Skeletal muscle tissue (tissue), 4 donors: Measurements from ENCODE around the gene PLD5. TPM values are rescaled to one million over a fixed set of nuclear protein-coding genes. Genes with fewer than 3 reads are reported as not detected.
"Not testable (repeated sequence)": the region's sequence is repeated elsewhere in the genome, so short reads cannot be mapped to it uniquely, and the experiment has no call there.

ENCODE experiments used
- H3K27ac ChIP-seq: one replicate; pipeline ENCODE4 v1.7.0; 2013; ENCODE audit warnings: mild to moderate bottlenecking, low read depth, low read length, inconsistent platforms
- H3K27me3 ChIP-seq, 3 donors: one replicate each; pipeline ENCODE4 v1.7.0; 2013; ENCODE audit warnings: low read length in 3 of 3; ENCODE audit not compliant: control insufficient read depth in 3 of 3, insufficient read depth in 3 of 3
- H3K36me3 ChIP-seq, 3 donors: one replicate each; pipeline ENCODE4 v1.7.0; 2013; ENCODE audit warnings: low read length in 3 of 3; ENCODE audit not compliant: control insufficient read depth in 3 of 3, insufficient read depth in 3 of 3
- H3K4me1 ChIP-seq, 3 donors: one replicate each; pipeline ENCODE4 v1.7.0; 2013; ENCODE audit warnings: low read length in 3 of 3, mild to moderate bottlenecking in 3 of 3; ENCODE audit not compliant: control insufficient read depth in 3 of 3, insufficient read depth in 3 of 3
- H3K4me3 ChIP-seq, 3 donors: one replicate each; pipeline ENCODE4 v1.7.0; 2013; ENCODE audit warnings: low read length in 3 of 3
- H3K9ac ChIP-seq, 3 donors: one replicate each; pipeline ENCODE4 v1.7.0; 2013; ENCODE audit warnings: low read length in 3 of 3, mild to moderate bottlenecking in 3 of 3, moderate library complexity in 2 of 3, low read depth in 1 of 3
- H3K9me3 ChIP-seq, 3 donors: one replicate each; pipeline ENCODE4 v1.7.0; 2013; ENCODE audit warnings: low read length in 3 of 3; ENCODE audit not compliant: control insufficient read depth in 3 of 3
- total RNA-seq: library from RNA; depleted of rRNA; stranded (reverse); fragments of >200 nt; gene quantifications from one replicate; pipeline ENCODE4 v1.2.3, GENCODE V29; 2014
- donor health status: Osteomylitis.

PLD5 gene
- total RNA-seq, 1 donor from 2014 or later, result 0.52 TPM

DNA sequence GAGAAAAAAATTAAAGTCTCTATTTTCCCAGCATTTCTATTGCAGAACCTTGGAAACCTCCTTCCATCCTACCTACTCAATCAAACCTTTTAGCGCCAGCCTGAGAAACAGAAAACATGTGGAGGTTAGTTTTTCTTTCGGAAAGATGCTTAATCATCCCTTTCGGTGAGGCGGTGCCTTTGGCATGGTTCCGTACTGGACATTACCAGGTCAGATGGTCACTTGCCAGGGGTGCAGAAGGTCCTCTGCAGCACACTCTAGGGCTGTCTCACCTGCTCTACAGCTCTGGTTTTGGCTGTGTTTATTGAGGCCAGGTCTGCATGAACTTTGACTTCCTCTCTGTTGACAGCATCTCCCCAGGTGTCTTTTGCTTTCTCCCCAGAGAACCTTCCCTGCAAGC, 121.5 kb downstream of the PLD5 start:
- no peaks in the 10 kb centered on the region for H3K36me3 ChIP-seq
- no peaks in the 10 kb centered on the region for H3K9me3 ChIP-seq
- no peak overlapping the region for H3K27ac ChIP-seq
- H3K27me3 ChIP-seq, result no peaks in the 10 kb centered on the region
- H3K4me1 ChIP-seq, result no peaks in the 10 kb centered on the region
- H3K9ac ChIP-seq, result no peak overlapping the region
- no peak overlapping the region for H3K4me3 ChIP-seq

DNA sequence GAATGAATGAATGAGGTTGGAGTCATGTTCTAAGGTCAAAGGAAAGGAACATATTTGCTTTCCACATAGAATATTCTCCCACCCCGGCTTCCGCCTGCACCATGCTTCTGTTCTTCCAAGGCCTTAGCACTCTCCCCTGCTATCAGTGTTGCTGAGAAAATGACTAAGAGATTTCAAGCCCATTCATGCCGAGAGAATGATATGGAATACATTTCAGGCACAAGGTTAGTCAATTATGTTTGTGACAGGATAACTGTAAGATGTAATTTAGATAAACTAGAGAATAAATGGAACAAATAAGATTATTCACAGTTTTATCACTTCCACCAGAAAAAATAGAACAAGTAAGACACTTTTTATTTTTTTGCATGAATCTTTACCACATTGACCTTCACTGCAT, 122.6 kb downstream of the PLD5 start:
- no peaks in the 10 kb centered on the region for H3K36me3 ChIP-seq
- H3K27me3 ChIP-seq, result no peaks in the 10 kb centered on the region

DNA sequence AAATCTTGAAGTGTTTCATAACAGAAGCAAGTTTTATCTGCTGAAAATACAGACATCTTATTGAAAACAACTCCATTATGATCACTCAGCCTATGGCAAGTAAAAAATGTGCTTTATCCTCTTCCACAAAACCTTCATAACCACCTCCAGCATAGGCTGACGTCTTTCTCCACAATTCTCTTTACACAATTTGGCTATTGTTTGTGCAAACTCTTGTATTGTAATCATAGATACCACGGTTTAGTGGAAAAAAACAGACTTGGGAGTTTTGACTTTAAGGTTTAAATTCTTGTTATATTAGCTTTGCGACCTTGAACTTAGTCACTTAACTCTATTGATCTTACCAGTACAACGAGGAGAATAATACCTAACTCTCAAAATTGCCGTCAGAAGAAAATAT, 126.1 kb downstream of the PLD5 start:
- H3K27me3 ChIP-seq, result no peaks in the 10 kb centered on the region
- H3K9me3 ChIP-seq, result no peaks in the 10 kb centered on the region
- no peak overlapping the region for H3K4me3 ChIP-seq
- H3K27ac ChIP-seq, result no peak overlapping the region
- no peaks in the 10 kb centered on the region for H3K36me3 ChIP-seq
- no peaks in the 10 kb centered on the region for H3K4me1 ChIP-seq
- no peak overlapping the region for H3K9ac ChIP-seq

More for the DNA sequence above, 122.6 kb downstream of the PLD5 start:
- no peak overlapping the region for H3K27ac ChIP-seq
- H3K9ac ChIP-seq, result no peak overlapping the region
- H3K9me3 ChIP-seq, result no peaks in the 10 kb centered on the region
- H3K4me1 ChIP-seq, result no peaks in the 10 kb centered on the region
- no peak overlapping the region for H3K4me3 ChIP-seq

GRCh38 chr1:242391896-242392295, 132.6 kb downstream of the PLD5 start:
- H3K4me1 ChIP-seq, result no peaks in the 10 kb centered on the region
- H3K27ac ChIP-seq, result no peak overlapping the region
- no peaks in the 10 kb centered on the region for H3K36me3 ChIP-seq
- peaks cover 0 to 6% (median 0%) of the 10 kb centered on the region in 3 donors for H3K9me3 ChIP-seq
- H3K27me3 ChIP-seq, result no peaks in the 10 kb centered on the region
- H3K4me3 ChIP-seq, result no peak overlapping the region
- H3K9ac ChIP-seq, result no peak overlapping the region

GRCh38 chr1:242376121-242376520, 148.4 kb downstream of the PLD5 start:
- not testable (repeated sequence) for H3K9ac ChIP-seq, H3K27me3 ChIP-seq, H3K9me3 ChIP-seq, H3K36me3 ChIP-seq, H3K4me3 ChIP-seq, H3K27ac ChIP-seq, H3K4me1 ChIP-seq

- H3K9ac ChIP-seq, H3K4me1 ChIP-seq, H3K9me3 ChIP-seq, H3K36me3 ChIP-seq, H3K4me3 ChIP-seq, H3K27ac ChIP-seq, H3K27me3 ChIP-seq: not testable (repeated sequence)
Observed at GRCh38 chr1:242350446-242350845, 174.1 kb downstream of the PLD5 start.

- Histone ChIP-seq H3K4me1 (no peaks in the 10 kb centered on the region), H3K9ac (no peak overlapping the region), H3K36me3 (no peaks in the 10 kb centered on the region), H3K9me3 (peaks cover 0 to 2% (median 0%) of the 10 kb centered on the region in 3 donors), H3K27ac (no peak overlapping the region), H3K4me3 (no peak overlapping the region), H3K27me3 (no peaks in the 10 kb centered on the region)
Observed at GRCh38 chr1:242349636-242350035, 174.9 kb downstream of the PLD5 start.

DNA sequence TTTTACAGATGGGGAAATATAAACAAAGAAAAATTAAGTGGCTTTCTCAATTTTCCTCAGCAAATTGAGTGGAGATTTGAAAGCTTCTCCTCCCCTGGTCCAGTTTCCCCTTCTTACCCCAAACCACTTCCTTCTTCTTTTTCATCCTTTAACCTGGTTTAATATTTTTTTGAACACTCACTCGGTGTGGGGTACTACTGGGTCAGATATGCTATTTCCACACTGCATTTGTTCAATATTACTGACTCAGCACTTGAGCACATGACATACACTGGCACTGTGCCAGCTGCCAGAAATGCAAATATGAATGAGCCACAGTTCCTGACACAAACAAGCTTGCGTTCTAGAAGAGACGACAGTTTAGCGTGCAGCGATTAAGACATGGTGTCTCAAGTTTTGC, 193.6 kb downstream of the PLD5 start:
- H3K36me3 ChIP-seq, H3K4me3 ChIP-seq, H3K9me3 ChIP-seq, H3K27me3 ChIP-seq, H3K4me1 ChIP-seq, H3K9ac ChIP-seq, H3K27ac ChIP-seq: not testable (repeated sequence)

DNA sequence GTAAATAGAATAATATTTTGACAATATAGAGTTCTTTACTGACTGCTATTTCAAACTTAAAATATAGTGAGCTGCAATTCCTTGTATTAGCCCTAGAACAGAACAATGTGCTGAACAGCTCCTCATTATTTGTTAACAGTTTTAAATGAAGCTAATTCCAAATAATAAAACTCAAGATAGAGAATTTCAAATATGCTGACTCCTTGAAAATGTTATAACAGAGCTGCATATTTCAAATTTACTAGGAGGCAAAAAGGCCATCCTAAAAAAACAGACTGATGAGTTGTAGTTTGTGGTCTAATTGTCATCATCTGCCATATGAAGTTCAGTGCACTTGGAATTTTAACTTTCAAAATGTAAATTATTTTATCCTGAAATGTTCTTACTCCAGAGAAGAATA, 197.1 kb downstream of the PLD5 start:
- H3K4me3 ChIP-seq, H3K9me3 ChIP-seq, H3K4me1 ChIP-seq, H3K9ac ChIP-seq, H3K27ac ChIP-seq, H3K27me3 ChIP-seq, H3K36me3 ChIP-seq: not testable (repeated sequence)

DNA sequence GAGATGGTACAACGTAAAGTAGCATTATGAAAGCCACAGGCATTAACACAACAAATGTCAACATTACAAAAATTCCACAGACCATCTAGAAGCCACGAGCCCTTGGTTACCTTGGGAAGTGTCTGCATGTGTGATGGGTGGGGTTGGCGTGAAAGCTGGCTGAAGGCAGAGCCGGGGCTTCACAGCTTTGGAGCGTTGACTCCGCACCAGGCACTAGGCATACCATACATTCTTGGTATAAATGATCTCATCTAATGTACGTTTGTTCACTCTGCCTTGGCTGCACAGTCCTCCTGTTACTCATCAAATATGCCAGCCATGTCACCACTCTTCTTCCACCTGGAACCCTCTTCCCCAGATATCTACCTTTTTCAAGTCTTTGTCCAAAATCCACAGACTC, 202.5 kb downstream of the PLD5 start:
- H3K27me3 ChIP-seq, H3K4me1 ChIP-seq, H3K9ac ChIP-seq, H3K9me3 ChIP-seq, H3K36me3 ChIP-seq, H3K4me3 ChIP-seq, H3K27ac ChIP-seq: not testable (repeated sequence)

DNA sequence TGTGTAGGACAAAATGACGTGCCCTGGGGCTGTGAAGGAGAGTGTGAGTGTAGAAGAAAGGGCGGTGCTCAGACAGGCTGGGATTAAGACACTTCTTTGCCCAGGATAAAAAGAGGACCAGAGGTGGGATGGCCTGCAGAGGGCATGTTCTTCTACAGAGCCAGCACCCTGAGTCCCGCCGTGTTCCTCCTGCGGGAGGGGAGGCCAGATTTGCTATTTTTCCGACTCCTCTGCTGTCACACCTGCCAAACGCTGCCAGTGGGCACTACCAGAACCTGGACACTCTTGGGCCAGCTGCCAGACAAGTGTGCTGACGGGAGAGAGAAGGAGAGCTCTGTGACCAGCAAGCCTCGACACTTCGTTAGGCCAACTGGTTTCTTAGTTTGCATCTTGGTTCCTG, 206.4 kb downstream of the PLD5 start:
- H3K9ac ChIP-seq, result no peak overlapping the region
- no peaks in the 10 kb centered on the region for H3K27me3 ChIP-seq
- no peak overlapping the region for H3K27ac ChIP-seq
- no peaks in the 10 kb centered on the region for H3K9me3 ChIP-seq
- H3K4me1 ChIP-seq, result no peaks in the 10 kb centered on the region
- H3K4me3 ChIP-seq, result no peak overlapping the region
- no peaks in the 10 kb centered on the region for H3K36me3 ChIP-seq
